GM12874 (cell line): ENCODE data around the gene POLRMT.

Experiments
- TF ChIP-seq, protein P1 (sequence below): IDR thresholded peaks from 2 replicates; pipeline ENCODE4 v1.5.1; 2011; ENCODE audit warnings: low read depth, mild to moderate bottlenecking, control low read depth, low read length, moderate library complexity; ENCODE audit not compliant: insufficient read depth

Gene POLRMT

DNA sequence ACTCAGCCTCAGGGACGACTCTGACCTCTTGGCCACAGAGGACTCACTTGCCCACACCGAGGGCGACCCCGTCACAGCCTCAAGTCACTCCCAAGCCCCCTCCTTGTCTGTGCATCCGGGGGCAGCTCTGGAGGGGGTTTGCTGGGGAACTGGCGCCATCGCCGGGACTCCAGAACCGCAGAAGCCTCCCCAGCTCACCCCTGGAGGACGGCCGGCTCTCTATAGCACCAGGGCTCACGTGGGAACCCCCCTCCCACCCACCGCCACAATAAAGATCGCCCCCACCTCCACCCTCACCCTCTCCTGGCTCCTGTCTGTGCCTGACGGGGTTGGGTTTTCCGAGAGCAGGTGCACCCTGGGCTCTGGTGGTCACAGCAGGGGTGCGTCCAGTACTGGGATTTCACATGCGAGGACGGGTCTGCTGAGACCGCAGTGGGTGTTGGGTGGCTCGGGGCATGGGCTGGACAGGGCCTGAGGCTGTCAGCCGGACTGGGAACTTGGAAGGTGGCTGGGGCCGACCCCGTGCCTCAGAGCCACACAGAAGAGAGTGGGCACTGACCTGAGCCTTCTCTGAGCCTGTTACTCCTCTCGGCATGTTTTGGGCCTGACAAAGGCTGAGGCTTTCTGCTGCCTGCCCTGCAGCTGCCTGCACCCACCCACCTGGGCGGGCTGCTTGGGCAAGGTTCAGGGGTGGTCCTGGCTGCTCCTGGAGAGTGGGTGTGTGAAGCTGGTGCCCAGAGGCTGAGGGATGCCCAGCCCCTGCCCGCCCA is 50.0 kb downstream of the POLRMT start:
- TF ChIP-seq, protein P1, sequence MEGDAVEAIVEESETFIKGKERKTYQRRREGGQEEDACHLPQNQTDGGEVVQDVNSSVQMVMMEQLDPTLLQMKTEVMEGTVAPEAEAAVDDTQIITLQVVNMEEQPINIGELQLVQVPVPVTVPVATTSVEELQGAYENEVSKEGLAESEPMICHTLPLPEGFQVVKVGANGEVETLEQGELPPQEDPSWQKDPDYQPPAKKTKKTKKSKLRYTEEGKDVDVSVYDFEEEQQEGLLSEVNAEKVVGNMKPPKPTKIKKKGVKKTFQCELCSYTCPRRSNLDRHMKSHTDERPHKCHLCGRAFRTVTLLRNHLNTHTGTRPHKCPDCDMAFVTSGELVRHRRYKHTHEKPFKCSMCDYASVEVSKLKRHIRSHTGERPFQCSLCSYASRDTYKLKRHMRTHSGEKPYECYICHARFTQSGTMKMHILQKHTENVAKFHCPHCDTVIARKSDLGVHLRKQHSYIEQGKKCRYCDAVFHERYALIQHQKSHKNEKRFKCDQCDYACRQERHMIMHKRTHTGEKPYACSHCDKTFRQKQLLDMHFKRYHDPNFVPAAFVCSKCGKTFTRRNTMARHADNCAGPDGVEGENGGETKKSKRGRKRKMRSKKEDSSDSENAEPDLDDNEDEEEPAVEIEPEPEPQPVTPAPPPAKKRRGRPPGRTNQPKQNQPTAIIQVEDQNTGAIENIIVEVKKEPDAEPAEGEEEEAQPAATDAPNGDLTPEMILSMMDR: no peak

DNA sequence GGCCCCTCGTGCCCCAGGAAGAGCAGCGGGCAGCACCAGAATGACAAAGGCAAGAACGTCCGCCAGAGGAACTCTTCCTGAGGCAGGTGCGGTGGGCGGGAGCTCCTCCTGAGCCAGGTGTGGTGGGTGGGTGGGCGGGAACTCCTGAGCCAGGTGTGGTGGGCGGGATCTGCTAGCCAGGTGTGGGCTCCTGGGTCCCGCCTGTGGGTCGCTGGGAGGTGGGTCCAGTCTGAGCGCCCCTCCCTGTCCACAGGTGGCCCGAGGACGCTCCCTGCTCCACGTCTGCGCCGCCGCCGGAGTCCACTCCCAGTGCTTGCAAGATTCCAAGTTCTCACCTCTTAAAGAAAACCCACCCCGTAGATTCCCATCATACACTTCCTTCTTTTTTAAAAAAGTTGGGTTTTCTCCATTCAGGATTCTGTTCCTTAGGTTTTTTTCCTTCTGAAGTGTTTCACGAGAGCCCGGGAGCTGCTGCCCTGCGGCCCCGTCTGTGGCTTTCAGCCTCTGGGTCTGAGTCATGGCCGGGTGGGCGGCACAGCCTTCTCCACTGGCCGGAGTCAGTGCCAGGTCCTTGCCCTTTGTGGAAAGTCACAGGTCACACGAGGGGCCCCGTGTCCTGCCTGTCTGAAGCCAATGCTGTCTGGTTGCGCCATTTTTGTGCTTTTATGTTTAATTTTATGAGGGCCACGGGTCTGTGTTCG is 50.7 kb downstream of the POLRMT start:
- TF ChIP-seq, protein P1: no peak

DNA sequence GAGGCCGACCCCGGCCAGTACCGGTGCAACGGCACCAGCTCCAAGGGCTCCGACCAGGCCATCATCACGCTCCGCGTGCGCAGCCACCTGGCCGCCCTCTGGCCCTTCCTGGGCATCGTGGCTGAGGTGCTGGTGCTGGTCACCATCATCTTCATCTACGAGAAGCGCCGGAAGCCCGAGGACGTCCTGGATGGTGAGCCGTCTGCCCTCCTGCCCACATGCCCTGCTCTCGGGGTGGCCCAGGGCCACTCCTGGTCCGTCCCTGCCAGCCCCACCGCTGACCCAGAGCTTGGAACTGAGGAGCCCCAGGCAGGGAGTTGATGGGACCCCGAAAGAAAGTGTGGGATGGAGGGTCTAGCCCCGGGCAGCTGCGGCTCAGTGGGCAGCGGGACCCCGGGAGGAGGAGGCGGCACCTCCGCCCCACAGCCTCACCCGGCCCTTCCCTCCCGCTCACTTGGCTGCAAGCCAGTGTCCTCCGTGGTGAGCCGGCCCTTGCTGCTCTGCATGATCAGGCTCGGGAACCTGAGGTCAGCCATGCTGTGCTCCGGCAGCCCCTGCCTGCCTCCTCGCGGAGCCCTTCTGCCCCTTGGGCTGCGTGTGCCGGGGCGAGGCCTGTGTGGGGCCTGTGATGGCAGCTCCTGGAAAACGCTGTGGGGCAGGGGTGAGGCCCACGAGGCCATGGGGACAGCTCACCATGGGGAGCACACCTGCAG is 51.8 kb downstream of the POLRMT start:
- TF ChIP-seq, protein P1: no peak

DNA sequence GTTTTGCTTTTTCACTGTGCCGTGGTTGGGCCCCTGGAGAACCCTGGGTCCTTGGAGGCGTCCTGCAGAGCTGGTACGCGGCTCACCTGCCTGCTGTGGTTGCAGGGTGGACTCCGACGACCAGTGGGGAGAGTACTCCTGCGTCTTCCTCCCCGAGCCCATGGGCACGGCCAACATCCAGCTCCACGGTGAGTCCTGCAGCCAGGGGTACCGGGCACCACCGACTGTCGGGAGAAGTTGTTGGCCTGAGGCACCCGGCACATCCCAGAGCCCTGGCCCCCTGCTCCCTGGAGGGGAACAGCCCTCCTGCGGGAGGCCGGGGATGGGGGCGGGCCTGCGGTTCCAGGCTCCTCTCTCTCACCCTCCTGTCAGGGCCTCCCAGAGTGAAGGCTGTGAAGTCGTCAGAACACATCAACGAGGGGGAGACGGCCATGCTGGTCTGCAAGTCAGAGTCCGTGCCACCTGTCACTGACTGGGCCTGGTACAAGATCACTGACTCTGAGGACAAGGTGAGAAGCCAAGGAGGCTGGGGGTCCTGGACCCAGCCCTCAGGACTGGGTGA is 53.0 kb downstream of the POLRMT start:
- TF ChIP-seq, protein P1: no peak

DNA sequence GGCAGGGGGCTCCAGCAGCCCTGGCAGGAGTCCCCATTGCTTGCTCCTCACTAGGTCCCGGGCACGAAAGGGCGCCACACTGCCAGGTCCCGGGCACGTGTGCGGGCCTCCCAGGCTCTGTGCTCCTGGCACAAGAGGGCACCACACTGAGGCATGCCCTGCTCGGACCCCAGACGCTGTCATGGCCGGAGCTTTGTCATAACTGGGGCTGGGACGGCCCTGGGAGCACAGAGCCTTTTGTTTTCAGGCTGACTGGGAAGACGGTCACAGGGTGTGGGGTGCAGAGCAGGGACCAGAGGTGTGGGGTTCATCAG is 53.5 kb downstream of the POLRMT start:
- TF ChIP-seq, protein P1: no peak

DNA sequence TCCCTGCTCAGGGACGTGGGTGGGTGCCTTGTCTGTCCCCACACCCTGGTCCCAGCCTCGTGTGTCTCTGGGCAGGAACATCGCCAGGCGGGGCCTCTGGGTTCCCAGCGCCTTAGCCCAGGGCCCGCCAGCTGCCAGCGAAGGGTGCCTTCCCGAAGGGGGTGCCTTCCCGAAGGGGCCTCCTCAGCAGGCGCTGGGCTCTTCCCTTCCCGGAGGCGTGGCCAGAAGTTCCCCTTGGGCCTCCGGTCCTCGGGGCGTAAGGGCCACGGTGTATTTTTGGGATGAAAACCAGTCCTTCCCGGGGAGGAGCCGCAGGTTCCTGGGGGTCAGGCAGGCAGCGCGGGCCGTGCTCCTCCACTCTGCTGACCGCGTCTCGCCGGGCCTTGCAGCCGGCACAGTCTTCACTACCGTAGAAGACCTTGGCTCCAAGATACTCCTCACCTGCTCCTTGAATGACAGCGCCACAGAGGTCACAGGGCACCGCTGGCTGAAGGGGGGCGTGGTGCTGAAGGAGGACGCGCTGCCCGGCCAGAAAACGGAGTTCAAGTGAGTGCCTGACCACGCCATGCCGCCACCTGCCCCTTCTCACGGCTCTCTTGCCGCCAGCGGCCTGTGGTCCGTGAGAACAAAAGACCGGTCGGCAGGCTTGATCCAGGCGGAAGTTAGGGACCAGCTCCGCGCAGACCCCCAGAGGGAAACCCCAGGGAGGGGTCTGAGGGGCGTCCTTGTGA is 54.1 kb downstream of the POLRMT start:
- TF ChIP-seq, protein P1: no peak
